Coronary artery (tissue), 2 donors: ENCODE results near the gene PCDH1.
"Not testable (repeated sequence)": the region's sequence is repeated elsewhere in the genome, so short reads cannot be mapped to it uniquely, and the experiment has no call there.

Source experiments
- DNase-seq: peaks from one replicate; pipeline ENCODE4 v3.0.0-alpha.2; 2017; ENCODE audit warnings: low spot score
- H3K27ac ChIP-seq, 2 donors: fragments of 200-600 bp; sonication (generic); one replicate each; pipeline ENCODE4 v1.5.1; 2016 to 2019
- H3K4me3 ChIP-seq: fragments of 200-600 bp; sonication (generic); 2 replicates; pipeline ENCODE4 v1.5.1; 2016; ENCODE audit warnings: mild to moderate bottlenecking, moderate library complexity
- CTCF ChIP-seq: fragments of 200-600 bp; sonication (generic); IDR thresholded peaks from one replicate; pipeline ENCODE4 v1.5.1; 2019; ENCODE audit warnings: antibody characterized with exemption

The PCDH1 gene

GRCh38 chr5:141878186-141878710, at the start of gene PCDH1:
Gene PCDH1, minus strand, starts transcription at chr5:141878410. Its CDS starts 148 bp downstream, at chr5:141878262.
- no peak for TF ChIP-seq CTCF
- no peak for DNase-seq
- Histone ChIP-seq H3K27ac (peak within 1 kb of the TSS; percentile 10 to 84), H3K4me3 (peak within 1 kb of the TSS; percentile 79)

GRCh38 chr5:141926434-141926833, 48.2 kb upstream of the PCDH1 start:
- H3K27ac ChIP-seq, result no peak overlapping the region
- no peak for TF ChIP-seq CTCF
- H3K4me3 ChIP-seq, result no peak overlapping the region
- no peak for DNase-seq

- DNase-seq, result peak; percentile 97
- Histone ChIP-seq H3K27ac (peak within 1 kb of the TSS; percentile 92 to 94), H3K4me3 (peak within 1 kb of the TSS; percentile 79)
- TF ChIP-seq CTCF, result no peak
Measured at GRCh38 chr5:141923448-141924313, 45.5 kb upstream of the PCDH1 start, which contains the start of gene DELE1. Gene DELE1, plus strand, starts transcription at chr5:141923871. Its CDS starts 71 bp downstream, at chr5:141923942.

- peak overlapping the region; percentile 79 for H3K4me3 ChIP-seq
- not testable (repeated sequence) for DNase-seq
- peak overlapping the region; percentile 92 to 94 for H3K27ac ChIP-seq
Measured at GRCh38 chr5:141922827-141923447, 44.7 kb upstream of the PCDH1 start.

- Histone ChIP-seq H3K4me3 (no peak overlapping the region), H3K27ac (no peak overlapping the region)
- DNase-seq, result no peak
- no peak for TF ChIP-seq CTCF
Measured at GRCh38 chr5:141920771-141921170, 42.6 kb upstream of the PCDH1 start.

- no peak for TF ChIP-seq CTCF
- H3K4me3 ChIP-seq, result no peak overlapping the region
- DNase-seq, result no peak
- no peak overlapping the region for H3K27ac ChIP-seq
Measured at GRCh38 chr5:141919218-141920119, 41.3 kb upstream of the PCDH1 start.

- H3K4me3 ChIP-seq, result no peak overlapping the region
- no peak for TF ChIP-seq CTCF
- DNase-seq, result no peak
- no peak overlapping the region for H3K27ac ChIP-seq
Measured at GRCh38 chr5:141917760-141918159, 39.5 kb upstream of the PCDH1 start.
